ENCODE results near the gene COL15A1.
"Not testable (repeated sequence)": the region's sequence is repeated elsewhere in the genome, so short reads cannot be mapped to it uniquely, and the experiment has no call there.

The COL15A1 gene

DNA sequence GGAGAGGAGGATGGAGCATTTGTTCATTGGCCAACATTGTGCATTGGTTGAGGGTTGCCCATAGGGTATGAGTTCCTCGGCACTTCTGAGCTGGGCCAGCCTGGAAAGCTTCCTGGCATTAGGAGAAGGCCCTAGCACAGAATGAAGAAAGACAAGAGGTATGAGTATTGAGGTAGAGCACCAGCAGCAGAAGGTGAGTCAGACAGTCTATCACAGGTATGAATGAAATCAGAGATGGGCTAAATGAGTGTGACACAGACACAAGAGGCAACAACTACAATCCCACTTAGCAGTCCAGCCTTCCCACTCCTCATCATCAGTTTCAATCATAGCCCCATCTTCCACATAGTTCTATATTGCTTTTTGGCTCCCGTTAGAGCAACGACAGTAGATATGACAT is 135.8 kb downstream of the COL15A1 start:
- no peak for DNase-seq

DNA sequence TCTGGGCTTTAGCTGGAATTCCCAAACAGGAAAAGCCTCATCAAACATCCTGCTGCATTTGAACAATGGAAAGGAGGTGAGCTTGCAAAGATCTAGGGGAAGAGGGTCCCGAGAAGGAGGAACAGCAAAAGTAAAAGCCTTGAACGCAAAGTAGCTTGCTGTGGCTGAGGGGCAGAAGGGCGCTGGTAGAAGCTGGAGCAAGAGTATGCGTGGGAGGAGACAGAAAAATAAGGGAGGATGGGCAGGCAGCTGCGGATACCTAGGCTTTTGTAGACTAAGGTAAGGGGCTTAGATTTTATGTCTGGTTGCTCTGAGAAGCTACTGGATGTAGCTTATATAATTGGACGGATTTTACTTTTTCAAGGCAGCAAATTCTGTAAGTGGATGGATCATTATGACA is 139.3 kb downstream of the COL15A1 start:
- DNase-seq: no peak

DNA sequence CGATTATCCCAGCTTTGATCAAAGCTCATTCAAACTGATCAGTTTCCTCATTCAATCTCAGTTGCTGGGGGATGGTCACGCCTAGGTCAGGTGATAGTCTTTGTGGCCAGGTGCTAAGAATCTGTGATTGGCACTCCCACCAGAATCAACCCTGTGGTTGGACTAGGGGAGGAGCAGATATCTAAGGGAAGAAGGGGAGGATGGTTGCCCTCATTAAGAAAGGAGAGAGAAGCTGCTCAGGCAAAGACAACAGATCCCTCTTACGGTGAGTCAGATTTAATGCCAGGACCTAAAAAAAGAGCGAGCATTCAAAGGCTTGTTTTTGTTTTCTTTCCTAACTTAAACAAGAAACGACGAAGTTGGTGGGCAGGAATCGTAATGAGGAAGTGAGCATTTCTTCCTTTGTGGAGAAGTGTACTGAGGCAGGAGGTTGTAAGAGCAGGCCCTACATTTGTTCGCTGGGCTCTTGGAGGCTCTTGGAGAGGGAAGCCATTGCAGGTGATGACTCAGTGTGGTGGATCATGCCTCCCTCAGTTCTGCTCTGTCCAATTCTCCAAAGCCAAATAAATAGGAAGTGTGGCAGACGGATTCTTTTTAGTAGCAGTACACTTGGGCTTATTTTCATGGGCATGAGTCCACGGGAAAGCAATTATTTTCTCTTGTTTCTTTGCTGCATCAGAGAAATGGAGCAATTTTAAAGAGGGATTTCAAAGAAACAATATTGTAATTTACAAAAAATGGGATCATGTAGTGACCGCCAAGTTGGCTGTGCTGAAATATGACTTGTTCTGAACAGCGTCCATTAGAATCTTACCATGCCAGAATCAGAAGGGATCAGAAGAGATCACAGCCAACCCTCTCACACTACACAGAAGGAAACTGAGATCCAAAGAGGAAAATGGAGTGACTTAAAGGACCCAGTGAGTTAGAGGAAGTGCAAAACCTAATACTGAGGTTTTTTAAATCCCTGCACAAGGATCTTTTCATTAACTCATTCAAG is 142.5 kb downstream of the COL15A1 start:
- DNase-seq: peak in 1 of 51 donors; percentile 4

DNA sequence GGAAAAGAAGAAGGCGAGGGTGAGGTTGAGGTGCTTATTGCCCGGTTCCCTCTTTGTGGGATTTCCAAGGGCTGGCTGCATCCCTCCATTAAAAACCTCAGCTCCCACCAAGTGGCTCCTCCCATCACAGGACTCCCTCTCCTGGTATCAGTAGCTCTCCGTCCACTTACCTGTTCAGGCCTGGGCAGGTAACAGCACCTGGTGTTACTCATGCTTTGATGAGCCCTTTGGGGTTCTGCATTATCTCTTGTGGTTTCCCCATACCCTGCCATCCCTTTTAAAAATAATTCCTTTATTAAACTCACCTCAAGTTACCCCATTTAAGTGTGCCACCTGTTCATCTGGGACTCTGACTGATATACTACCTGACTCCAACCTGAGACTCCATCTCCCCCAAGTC is 143.8 kb downstream of the COL15A1 start:
- no peak for DNase-seq

DNA sequence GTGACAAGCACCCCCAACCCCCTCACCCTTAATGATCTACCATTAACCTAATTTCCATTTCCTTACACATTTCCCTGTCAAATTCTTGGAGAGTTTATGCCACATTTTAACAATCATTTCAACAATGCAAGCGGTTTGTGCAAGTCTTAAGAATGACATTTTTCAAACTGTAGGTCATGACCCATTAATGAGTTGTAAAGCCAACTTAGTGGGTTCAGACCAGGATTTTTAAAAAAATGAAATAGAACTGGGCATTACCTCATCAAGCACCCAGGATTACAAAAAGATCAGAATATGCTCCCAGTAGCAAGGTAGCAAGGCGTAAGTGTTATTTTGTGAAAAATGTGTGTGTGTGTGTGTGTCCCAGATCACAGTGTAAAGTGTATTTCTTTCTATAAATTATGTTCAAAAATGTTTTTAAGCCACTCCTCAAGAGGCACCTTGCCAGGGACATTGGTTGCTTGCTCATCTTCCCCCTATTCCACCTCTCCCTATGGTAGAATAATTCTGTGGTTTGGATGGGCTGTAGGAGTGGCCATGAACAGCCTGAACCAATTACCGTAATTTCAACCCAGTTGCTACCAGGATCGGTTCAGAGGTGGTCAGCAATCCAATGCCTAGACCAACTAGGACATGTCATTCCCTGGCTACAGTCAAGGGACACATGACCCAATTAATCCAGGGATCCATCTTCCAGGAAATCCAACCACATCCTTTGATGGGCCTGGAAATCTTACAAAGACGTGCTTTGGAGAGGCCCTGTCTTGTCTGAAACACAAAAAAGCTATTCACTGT is 146.8 kb downstream of the COL15A1 start:
- DNase-seq: no peak

DNA sequence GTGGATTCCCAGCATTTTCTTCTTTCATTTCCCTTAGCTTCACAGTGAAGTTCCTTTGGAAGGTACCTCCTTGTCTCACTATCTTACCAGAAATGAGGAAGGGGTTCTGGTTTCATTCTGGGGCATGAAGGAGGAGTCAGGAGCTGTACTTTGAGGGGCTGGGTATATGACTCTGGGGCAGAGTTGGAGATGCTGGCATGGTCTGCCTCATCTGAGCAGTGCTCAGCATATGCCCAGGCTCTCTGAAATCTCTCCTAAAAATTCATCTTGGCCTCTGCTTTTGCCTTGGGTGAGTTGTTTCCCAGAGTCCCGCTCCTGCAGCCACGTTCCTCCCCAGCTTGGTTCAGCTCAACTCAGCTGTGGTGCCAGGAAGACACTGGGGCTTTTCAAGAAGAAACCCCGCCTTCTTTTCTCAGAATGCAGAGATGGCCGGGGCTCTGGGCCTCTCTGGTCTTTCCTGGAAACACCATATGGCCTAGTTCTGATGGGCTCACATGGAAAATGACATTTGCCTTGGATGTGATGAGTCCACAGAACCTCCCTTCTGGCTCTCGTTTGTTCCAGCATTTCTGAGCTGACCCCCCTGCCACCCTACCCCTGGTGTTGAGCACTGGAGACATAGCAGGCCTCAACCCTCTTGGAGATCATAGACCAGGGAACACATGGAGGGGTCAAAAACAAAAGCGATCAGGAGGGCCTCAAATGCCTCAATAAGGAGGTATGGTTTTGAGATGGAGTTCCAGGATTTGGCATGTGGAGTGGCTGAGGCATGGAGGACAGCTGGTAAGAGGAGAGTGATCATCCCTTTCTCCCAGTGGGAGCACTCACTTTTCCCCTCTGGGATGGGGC is 149.2 kb downstream of the COL15A1 start:
- DNase-seq: no peak

DNA sequence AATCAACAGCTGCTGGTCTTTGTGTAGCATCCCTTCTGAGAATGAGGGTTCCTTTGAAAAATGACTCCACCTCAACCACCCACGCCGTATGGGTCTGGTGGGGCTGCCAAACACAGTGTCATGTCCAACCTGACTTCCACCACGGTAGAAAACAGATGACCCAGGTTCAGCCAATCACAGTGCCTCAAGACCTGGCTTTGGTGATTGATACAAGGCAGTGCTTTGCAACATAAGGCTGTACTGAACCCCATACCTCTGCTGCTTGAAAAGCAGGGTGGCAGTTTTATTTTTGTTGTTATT is 149.7 kb downstream of the COL15A1 start:
- DNase-seq: no peak

DNA sequence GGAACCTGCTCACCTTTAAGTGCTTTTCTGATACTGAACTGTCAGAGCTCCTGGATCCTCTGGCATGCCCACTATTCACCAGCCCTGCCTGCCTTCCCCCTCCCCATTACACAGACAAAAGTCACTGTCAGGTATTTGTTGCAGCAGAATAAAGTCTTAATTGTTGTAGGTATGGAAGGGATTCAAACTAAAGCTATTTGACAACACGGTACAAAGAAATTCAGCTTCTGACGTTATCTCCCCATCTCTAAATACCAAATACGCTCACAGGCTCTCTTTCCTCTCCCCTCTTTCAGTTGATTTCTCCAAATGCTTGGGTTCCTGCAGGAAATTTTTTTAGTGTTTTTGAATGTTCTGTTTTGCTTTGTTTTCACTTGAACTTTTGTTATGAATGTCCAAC is 151.9 kb downstream of the COL15A1 start:
- no peak for DNase-seq

DNA sequence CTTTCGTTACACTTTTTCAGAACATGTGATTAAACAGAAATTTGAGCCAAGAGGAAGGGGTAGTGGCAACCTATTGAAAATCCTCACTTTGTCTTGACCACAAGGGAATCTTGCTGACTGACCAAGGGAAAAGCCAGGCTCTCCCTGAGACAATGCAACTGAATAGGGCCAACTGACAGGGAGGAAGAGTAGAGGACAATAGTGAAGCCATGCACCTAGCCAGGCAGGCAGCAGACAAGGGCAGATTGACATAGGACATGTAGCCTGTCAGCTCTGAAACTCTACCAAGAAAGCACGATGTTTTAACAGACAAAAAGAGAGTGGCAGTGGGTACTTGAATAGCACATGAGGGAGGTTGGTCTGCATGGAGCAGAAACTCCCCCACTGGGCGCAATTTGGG is 152.7 kb downstream of the COL15A1 start:
- no peak for DNase-seq

DNA sequence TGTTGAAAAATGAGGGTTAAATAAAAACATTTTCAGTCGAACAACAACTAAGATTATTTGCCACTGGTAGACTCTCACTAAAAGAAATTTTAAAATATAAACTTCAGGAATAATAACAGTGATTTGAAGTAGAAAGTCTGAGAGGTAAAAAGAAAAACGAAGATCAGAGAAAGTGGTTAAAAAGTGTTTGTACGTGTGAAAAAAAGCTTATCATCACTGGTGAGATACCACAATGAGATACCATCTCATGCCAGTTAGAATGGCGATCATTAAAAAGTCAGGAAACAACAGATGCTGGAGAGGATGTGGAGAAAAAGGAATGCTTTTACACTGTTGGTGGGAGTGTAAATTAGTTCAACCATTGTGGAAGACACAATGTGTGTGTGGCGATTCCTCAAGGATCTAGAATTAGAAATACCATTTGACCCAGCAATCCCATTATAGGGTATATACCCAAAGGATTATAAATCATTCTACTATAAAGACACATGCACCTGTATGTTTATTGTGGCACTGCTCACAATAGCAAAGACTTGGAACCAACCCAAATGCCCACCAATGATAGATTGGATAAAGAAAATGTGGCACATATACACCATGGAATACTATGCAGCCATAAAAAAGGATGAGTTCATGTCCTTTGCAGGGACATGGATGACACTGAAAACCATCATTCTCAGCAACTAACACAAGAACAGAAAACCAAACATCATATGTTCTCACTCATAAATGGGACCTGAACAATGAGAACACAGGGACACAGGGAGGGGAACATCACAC is 156.3 kb downstream of the COL15A1 start:
- DNase-seq: not testable (repeated sequence)

DNA sequence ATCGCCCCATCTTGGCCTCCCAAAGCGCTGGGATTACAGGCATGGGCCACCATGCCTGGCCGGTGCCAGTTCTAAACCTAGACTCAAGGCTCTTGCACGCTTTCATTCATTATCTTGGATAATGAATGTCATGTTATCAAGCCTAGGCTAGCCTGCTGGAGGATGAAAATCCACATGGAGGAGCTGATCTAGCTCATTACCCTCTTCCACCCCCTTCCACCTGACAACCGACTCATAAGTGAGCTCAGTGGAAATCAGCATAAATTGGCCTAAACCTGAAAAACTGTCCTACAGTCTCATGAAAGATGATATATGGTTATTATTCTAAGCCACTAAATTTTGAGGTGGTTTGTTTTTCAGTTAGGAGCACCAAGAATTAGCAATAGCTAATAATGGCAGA is 157.6 kb downstream of the COL15A1 start:
- no peak for DNase-seq

DNA sequence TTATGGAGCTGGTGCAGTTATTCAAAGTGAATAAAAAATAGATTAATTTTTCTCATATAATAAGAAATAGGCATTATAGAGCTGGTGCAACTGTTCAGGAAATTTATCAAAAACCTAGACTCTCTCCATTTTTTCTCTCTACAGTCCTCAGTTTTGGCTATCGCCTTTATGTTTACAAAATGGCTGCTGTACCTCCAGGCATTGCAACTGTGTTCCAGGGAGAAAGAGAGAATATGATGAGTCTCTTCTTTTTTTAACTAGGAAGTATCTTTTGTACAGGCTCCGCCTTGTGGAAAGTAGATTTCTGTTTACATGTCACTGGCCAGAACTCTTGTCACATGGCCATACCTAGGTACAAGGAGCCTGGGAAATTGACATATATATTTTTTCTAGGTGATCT is 158.1 kb downstream of the COL15A1 start:
- DNase-seq: no peak

DNA sequence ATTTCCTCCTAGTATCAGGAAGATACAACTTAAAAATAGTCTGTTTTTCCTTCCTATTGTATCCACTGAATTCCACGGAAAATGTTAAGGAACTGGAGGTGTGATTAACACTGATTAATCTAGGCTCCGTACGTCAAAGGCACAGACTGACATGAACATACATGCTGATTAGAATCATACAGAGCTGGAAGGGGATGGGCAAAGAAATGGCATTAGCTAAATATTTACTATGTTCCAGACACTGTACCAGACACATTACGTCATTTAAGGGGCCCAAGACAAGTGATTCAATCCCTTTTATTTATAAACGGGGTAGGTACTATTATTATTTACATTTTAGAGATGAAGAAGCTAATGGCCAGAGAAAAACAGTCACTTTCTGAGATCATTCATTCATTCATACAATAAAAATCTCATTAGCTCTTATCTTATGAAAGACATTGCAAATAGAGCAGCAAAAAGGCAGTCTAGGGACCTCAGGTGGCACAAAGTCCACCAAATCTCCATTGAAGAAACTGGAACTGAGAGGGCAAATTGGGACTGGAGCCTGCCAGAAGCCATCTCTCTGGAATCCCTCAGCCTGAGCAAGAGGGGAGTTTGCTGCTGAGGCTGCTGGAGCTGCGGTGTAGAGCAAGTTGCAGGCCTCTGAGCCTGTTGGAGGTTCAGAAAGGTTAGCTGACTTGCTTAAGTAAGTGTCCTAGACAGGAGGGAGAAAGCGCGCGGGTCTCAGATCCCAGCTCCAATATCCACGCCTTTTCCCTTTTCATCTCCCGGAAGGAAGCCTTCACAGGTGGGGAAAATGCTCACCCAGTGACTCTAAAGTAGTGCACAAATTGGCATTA is 159.6 kb downstream of the COL15A1 start:
- DNase-seq: peak in 2 of 51 donors; percentile 2 to 5

DNA sequence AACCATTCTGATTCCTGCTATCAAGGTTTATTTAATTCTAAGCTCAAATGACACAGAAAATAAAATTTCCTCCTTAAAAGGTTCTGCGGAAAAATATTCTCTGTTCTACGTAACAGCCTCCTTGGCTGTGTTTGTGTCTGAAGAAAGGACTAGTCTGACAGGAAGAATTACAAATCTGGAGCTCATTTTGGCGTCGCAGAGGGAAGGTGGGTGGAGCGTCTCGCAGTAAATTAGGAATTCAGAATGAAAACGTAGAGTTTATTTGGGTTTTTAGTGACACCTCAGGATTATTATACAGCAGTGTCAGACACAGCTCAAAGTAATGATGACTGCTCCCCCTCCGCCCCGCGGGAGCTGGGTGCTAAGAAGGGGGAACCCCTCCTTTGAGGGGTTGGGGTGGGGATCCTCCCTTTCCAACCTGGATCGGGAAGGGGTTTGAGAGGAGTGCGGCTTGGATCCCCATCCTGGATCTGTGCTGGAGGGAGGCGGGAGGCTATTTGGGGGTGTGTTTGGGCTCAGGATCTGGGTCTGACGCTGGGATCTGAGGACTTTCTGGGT is 160.3 kb downstream of the COL15A1 start:
- peak in 7 of 51 donors; percentile 19 to 67 (median 52) for DNase-seq

DNA sequence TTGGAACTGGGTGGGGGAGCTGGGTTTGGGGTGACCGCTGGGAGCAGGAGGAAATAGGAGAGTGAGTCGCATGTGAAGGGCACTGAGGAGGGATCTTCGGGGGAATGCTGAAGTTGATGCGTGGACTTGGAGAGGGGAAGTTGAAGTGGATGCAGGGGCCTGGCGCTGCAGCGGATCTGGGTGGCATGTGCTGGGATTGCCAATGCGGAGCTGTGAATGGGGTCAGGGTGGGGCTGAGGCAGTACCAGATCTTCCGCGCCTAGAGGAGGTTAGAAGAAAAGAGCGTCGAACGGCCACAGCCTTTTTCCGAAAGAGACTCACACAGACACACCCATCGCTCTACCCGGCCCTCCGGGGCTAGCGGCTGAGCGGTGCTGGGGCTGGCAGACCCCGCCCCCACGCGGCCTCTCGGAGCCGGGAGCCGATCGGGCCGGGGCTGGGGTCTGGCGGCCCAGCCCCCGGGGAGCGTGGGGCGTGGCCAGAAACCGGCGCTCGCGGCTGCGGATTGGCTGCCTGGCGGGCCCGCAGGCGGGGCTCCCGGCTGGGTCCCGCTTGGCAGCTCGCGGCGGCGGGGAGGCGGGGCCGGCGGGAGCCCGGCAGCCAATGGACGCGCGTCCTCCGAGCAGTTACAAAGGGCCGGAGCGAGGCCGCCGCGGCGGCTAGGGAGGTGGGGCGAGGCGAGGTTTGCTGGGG is 160.9 kb downstream of the COL15A1 start, which contains the start of gene TGFBR1:
TSS of gene TGFBR1 (plus strand) at position 655 of the 693 bp plus-strand sequence. CDS start 93 bp downstream, outside the sequence.
- peak; percentile 52 to 98 (median 90) for DNase-seq

DNA sequence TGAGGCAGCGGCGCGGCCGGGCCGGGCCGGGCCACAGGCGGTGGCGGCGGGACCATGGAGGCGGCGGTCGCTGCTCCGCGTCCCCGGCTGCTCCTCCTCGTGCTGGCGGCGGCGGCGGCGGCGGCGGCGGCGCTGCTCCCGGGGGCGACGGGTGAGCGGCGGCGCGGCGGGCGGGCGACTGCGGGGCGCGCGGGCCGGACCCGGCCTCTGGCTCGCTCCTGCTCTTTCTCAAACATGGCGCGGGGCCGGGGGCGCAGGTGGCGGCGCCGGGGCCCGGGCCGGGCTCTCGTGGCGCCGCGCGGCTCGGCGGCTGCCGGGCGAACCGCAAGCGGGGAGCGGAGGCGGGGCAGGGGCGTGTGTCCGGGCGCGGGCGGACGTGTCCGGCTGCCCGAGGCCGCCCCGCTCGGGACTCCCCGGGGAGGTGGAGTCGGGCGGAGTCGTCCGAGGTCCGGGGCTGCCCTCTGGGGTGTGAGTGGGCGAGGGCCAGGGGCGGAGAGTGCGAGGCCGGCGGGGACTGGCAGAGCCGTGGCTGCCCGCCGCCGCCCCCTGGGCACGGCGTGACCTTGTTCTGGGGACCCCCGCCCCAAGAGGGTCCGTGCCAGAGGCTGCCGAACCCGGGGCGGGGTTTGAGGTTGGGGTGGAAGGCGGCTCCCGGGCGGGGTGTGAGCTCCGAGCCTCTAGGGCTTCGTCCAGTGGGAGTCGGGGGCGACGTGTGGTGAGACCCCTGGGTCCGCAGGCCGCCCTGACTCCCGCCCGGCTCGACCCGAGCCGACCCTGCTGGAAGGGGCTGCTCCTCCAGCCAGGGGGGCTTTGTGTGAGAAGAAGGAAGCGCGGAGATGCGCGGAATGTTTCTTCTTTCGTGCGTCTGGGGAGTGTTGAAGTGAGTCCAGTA is 161.7 kb downstream of the COL15A1 start:
- peak in 33 of 51 donors; percentile 9 to 66 (median 37) for DNase-seq

DNA sequence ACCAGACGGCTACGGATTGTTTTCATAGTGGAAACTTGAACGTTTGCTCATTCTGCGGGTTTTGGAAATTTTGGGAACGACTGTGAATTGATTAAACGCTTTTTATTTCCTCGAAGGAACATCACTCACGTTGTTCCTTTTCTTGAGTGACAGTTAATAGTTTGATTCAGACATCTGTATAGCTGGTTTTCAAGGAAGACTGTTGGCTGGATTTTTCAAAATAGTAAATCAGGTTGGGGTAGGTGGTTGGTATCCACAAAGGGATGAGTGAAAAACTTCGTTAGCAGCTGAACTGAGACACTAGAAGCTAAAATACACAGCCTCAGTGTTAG is 162.3 kb downstream of the COL15A1 start:
- DNase-seq: no peak

DNA sequence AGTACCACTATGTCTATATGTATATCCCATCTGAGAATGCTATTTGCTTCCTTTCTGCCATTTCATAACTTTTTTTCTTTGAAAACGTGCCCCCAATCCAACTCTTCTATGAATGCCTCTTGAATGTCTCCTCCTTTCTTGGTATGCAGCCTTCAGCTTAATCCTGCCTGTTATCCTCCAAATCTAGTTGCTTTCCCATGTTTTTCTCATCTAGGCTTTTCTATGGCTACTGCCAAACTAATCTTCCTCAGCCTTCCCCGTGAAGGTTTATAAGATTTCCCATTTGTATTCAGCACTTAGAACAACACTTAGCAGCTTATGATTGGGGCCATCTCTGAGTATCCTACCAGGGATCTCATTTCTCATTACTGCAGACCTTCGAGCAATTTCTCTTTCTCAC is 163.7 kb downstream of the COL15A1 start:
- DNase-seq: no peak
